Measurements from ENCODE around the gene ODAD3.
"Not testable (repeated sequence)": the region's sequence is repeated elsewhere in the genome, so short reads cannot be mapped to it uniquely, and the experiment has no call there.

DNA sequence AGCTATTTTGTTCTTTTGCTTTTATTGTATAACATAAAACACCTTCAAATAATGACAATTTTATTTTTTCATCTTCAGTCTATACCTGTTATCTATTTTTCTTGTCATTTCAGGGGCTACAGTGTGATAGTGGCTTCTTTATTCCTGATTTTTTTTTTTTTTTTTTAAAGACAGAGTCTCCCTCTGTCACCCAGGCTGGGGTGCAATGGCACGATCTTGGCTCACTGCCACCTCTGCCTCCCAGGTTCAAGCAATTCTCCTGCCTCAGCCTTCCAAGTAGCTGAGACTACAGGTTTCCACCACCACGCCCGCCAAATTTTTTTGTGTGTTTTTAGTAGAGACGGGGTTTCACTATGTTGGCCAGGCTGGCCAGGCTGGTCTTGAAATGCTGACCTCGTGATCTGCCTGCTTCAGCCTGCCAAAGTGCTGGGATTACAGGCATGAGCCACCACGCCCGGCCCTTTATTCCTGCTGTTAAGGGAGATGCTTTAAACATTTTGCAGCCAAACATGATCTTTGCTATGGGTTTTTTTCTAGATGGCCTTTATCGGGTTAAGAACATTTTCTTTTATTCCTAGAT, 33.4 kb upstream of the ODAD3 start:
- not testable (repeated sequence) for TF ChIP-seq POLR2A (IDR thresholded peaks at IDR 0.05; ENCODE audit: low read length); GATA1 (IDR thresholded peaks at IDR 0.05; ENCODE audit: low read depth, low read length)

All from erythroblast (primary cell).